Measurements from ENCODE around the gene GHR.
"Not testable (repeated sequence)": the region's sequence is repeated elsewhere in the genome, so short reads cannot be mapped to it uniquely, and the experiment has no call there.

GHR gene

DNA sequence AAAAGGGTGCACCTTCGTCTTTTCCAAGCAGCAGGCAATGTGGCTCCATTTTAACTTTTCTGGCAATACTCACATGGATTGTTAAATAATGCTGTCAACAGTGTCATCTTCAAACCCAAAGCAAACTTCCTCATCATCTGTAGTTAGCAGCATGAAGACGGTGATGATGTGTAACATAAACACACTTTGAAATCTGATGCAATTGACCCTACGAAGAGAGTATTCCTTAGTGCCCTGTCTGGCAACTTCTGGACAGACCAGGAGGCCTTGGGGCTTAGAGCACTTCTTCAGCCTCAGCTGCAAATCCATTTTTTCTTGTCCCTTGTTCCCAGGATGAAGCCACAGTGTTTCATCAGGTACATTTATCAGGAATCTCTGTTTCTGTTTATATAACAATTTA lies 149.1 kb downstream of the GHR start:
- DNase-seq = no peak

GRCh38 chr5:42573386-42573785 lies 150.1 kb downstream of the GHR start:
- DNase-seq = no peak

DNA sequence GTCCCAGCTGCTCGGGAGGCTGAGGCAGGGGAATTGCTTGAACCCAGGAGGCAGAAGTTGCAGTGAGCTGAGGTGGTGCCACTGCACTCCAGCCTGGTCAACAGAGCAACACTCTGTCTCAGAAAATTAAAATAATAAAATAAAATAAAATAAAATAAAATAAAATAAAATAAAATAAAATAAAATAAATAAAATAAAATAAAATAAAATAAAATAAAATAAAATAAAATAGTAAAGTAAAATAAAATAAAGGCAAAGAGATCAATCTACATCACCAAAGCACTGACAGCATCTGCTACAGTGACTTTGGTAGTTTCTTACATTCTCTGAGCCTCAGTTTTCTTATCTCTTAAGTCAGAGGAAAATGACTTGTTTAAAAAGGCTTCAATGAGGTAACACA lies 152.7 kb downstream of the GHR start:
- not testable (repeated sequence) for DNase-seq

DNA sequence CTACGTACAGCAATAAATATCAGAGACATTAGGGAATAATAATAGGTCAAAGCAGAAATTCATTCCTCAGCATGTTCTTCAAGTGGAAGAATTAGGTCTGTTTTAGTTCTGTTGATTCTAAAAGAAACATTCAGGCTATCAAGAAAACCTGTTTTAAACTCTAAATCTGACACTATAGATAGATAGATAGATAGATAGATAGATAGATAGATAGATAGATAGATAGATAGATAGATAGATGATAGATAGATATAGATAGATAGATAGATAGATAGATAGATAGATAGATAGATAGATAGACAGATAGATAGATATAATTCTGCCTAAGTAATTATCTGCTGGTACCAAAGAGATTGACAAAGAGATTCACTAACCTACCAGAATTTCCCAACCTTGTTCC lies 155.7 kb downstream of the GHR start:
- DNase-seq = not testable (repeated sequence)

DNA sequence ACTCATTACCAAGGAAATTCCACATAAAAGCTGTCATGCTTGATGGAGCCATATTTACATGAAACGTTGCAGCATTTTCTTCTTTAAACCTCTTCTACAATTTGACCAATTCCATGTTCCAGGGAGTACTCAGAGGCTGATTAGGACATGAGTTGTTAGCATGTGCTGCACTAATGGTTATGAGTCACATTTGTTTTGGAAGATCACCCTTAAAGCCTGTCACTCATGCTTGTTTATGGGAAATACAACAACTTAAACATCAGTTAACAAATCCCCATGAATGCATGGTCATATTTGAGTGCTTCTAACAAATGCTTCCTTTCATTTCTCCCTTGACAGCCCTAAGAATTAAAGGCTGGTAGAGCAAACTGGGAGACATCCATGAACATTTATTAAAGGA lies 156.1 kb downstream of the GHR start:
- DNase-seq = no peak

- no peak for DNase-seq
These were observed 158.6 kb downstream of the GHR start for GRCh38 chr5:42581845-42582244.

DNA sequence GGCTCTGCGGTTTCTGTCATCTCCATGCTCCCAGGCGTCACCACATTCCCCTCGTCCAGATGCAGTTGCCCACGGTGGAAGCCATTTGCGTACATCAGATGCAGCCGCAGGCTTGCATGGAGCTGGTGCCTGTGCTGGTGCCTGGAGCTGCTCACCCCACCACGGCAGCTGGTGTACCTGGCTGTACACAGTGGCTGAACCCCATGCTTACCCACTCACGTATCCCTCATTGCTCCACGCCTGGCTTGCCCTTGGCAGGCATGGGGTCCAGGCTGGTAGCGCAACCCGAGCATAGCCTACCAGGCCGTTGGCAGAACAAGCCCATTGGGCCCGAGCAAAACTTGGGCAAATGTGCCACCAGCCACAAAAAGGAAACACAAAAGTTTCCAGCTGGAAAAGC lies 159.5 kb downstream of the GHR start:
- DNase-seq = no peak

DNA sequence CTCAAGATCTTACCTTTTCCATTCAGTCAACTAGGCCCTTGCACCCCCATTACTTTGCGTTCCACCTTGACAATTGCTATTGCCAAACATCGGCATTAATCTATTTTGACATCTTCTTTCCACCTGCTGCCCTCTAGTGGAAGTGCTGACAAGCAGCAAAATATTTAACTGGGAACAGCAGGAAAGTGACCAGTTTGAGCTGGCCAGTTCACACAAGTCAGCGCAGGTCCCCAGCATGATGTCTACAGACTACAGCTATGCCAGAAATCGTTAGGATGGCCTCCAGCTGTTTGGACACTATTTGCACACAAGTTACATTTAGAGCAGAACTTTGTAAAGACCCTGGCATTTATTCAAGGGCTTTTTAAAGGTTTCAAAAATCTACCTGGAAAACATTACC lies 160.1 kb downstream of the GHR start:
- peak; percentile 30 for DNase-seq

DNA sequence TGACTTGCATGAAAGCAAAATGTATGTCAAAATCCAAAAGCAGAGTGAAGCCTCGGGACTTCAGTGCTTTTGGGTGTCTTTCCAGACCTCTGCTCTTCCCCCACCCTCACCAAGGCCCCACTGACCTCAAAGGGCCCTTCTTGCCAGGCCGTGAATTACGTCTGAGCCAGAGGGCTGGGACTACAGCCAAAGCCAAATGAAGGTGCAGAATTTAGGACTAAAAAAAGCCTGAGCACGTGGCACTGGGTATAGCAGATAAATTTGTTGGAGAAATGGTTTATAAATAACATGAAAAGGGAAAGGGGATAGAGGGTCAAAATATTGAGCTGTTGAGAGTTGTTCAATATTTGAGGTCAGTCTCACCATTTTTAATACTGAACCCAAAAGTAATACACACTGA lies 163.4 kb downstream of the GHR start:
- no peak for DNase-seq

DNA sequence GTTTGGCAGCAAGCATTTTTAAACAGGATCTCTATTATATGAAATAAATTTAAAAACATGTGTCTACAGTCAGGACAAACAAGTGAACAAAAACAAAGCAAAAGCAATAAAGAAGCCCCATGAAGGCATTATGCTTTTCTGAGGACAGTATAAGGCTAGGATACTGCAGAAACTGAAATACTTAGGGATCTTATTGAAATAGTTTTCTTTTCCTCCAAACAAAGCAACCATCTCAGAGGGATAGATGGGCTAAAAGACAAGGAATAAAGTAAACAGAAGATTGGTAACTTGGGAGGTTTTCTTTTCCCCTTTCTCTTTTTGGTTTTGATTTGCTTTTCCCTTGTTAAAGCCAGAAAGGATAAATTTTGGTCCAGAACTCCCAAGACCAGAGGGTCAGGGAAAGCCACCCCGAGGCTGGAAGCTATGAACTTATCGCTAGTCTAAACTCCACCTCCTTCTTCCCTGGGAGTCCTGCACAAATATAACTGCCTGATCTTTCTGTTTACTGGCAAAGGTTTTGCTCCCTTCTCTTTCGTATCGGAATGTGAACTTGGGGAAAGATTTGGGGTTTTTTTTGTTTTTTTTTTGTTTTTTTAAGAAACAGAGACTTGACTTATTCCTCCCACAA lies 164.0 kb downstream of the GHR start:
- no peak for DNase-seq

DNA sequence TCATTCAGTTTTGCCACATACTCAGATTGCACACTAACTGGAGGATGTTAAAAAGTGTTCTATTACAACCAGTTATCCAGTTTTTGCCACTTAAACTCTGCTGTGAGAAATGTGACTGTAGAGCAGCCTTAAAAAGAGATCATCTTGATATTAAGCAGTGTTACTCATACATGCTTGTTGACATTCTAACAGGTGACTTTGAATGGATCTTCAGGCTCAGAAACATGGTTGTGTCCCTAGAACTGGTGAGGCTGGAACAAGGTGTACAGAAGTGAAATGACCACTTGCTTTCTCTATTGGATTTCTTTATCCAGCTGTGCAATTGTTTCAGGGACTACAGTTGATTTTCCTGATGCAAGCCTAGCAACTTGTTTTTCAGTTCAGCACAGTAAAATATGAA lies 167.3 kb downstream of the GHR start:
- no peak for DNase-seq

- DNase-seq = no peak
These were observed 167.8 kb downstream of the GHR start for GRCh38 chr5:42591015-42591414.

DNA sequence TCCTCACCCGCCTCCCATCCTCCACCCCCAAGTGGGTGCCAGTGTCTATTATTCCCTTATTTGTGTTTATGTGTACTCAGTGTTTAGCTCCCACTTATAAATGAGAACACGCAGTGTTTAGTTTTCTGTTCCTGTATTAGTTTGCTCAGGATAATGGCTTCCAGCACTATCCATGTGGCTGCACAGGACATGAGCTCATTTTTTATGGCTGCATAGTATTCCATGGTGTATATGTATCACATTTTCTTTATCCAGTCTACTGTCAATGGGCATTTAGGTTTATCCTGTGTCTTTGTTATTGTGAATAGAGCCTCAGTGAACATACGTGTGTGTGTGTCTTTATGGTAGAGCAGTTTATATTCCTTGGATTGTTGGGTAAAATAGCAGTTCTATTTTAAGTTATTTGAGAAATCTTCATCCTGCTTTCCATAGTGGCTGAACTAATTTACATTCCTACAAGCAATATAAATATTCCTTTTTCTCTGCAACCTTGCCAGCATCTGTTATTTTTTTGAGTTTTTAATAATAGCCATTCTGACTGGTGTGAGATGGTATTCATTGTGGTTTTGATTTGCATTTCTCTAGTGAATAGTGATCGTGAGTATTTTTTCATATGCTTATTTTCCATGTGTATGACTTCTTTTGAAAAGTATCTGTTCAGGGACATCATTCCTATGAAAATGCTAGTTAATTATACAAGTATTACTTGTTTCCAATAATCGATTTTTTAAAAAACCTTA lies 169.3 kb downstream of the GHR start:
- DNase-seq = no peak

- DNase-seq = no peak
These were observed 170.4 kb downstream of the GHR start for GRCh38 chr5:42593591-42593990.

- DNase-seq = no peak
These were observed 172.4 kb downstream of the GHR start for GRCh38 chr5:42595597-42595996.

- DNase-seq = no peak
These were observed 173.6 kb downstream of the GHR start for GRCh38 chr5:42596817-42597216.

GRCh38 chr5:42597318-42597937 lies 174.2 kb downstream of the GHR start:
- DNase-seq = no peak

- DNase-seq = no peak
These were observed 175.1 kb downstream of the GHR start for GRCh38 chr5:42598311-42598710.

DNA sequence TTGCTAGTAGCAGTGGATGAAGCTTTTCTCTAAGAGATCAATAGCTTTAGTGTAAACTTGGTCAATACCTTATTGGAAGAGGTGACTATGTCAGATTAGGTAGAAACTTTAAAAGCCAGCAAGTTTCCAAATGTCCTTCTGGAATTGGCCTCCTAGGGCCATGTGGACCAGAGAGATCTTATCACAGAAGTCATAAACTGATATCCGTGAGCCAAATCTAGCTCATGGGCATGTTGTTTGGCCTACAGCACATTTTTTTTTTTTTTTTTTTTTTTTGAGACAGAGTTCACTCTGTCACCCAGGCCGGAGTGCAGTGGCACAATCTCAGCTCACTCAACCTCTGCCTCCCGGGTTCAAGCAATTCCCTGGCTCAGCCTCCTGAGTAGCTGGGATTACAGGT lies 175.9 kb downstream of the GHR start:
- no peak for DNase-seq

- no peak for DNase-seq
These were observed 177.2 kb downstream of the GHR start for GRCh38 chr5:42600441-42600840.

DNA sequence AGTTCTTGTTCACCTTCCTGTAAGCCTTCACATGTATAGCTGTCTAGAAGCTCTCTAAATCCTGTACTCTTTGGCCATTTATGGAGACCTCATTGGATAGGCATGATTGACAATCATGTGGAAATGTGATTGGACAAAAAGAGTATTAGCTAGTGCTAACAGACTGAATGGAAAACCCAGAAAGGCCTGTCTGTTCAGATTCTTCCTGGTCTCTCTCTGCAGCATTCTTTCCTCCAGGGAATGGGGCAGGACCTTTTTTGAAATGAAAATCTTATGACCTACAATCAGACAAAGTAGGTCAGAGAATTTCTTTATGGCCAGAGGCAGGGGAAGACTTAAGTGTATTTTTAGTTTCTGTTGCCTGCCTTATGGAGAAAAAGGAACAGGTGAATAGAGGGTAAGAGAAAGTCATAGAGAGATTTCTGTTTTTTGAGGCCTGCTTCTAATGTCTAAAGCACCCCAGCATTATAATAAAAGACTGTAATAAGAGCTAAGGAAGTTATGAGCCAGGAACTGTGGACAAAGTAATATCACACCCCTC lies 181.0 kb downstream of the GHR start:
- no peak for DNase-seq

GRCh38 chr5:42605490-42605889 lies 182.3 kb downstream of the GHR start:
- DNase-seq = no peak

- no peak for DNase-seq
These were observed 183.2 kb downstream of the GHR start for GRCh38 chr5:42606464-42606869.

- DNase-seq = no peak
These were observed 188.2 kb downstream of the GHR start for GRCh38 chr5:42611437-42611836.

All from activated CD4-positive, alpha-beta T cell treated with anti-CD3 and anti-CD28 coated beads for 48 hours (primary cell).